SK-N-MC (cell line): ENCODE measurements around the gene BAG1.

ENCODE experiments used
- EZH2 ChIP-seq: fragments of 200-600 bp; sonication (generic); IDR thresholded peaks from one replicate; pipeline ENCODE4 v1.6.1; 2017; ENCODE audit warnings: antibody characterized with exemption
- FOXP2 ChIP-seq: optimal IDR thresholded peaks from 2 replicates; pipeline ENCODE3; 2011; ENCODE audit warnings: mild to moderate bottlenecking, moderate library complexity; ENCODE audit not compliant: insufficient read depth; ENCODE audit errors: extremely low read length, control extremely low read depth
- POLR2AphosphoS5 ChIP-seq: IDR thresholded peaks from 2 replicates; pipeline ENCODE4 v1.6.1; 2012; ENCODE audit warnings: mild to moderate bottlenecking, low read depth, low read length, borderline replicate concordance

- TF ChIP-seq EZH2 (no peak), POLR2AphosphoS5 (no peak), FOXP2 (no peak)
Measured at GRCh38 chr9:33233626-33234342, 30.7 kb downstream of the BAG1 start.
